Vagina (tissue), 2 donors: ENCODE data around the gene SEMA4A. TPM values are rescaled to one million over a fixed set of nuclear protein-coding genes. Genes with fewer than 3 reads are reported as not detected.

Experiments
- DNase-seq, 2 donors: peaks; one replicate each; pipeline ENCODE4 v3.0.0-alpha.2; 2017; ENCODE audit errors: extremely low spot score in 2 of 2
- H3K27ac ChIP-seq: fragments of 200-600 bp; sonication (generic); one replicate; pipeline ENCODE4 v1.5.1; 2019
- H3K27me3 ChIP-seq: fragments of 200-600 bp; sonication (generic); one replicate; pipeline ENCODE4 v1.5.1; 2019
- H3K36me3 ChIP-seq, 2 donors: fragments of 200-600 bp; sonication (generic); one replicate each; pipeline ENCODE4 v1.5.1; 2017 to 2019
- H3K4me1 ChIP-seq: fragments of 200-600 bp; sonication (generic); one replicate; pipeline ENCODE4 v1.5.1; 2019
- H3K4me3 ChIP-seq, 2 donors: fragments of 200-600 bp; sonication (generic); 1 replicate in 1 of 2; 2 replicates in 1 of 2; pipeline ENCODE4 v1.5.1; 2016 to 2019
- H3K9me3 ChIP-seq: fragments of 200-600 bp; sonication (generic); one replicate; pipeline ENCODE4 v1.5.1; 2019
- POLR2A ChIP-seq, 2 donors: fragments of 450-650 bp; IDR thresholded peaks; one replicate each; pipeline ENCODE4 v1.6.1; 2017; ENCODE audit warnings: antibody characterized with exemption in 2 of 2, mild to moderate bottlenecking in 2 of 2, moderate library complexity in 2 of 2
- POLR2AphosphoS5 ChIP-seq, 2 donors: sonication (generic); formaldehyde crosslinking; IDR thresholded peaks; one replicate each; pipeline ENCODE4 v1.9.0; 2017; ENCODE audit warnings: antibody characterized with exemption in 2 of 2, mild to moderate bottlenecking in 2 of 2, low read depth in 1 of 2; ENCODE audit not compliant: insufficient read depth in 1 of 2
- intact Hi-C: fragments of 100-400 bp; cut with DNase I; formaldehyde crosslinking; loops from one replicate; pipeline ENCODE4 v1.15.1; 2023
- total RNA-seq: library from RNA; depleted of rRNA; stranded (reverse); fragments of >200 nt; gene quantifications from one replicate; pipeline ENCODE4 v1.2.3, GENCODE V29; 2016
- TF ChIP-seq, protein P1 (sequence below), 3 experiments: fragments of 450-650 bp in 2 of 3; fragments of 200-600 bp in 1 of 3; sonication (generic) in 1 of 3; IDR thresholded peaks; one replicate each; pipeline ENCODE4 v1.5.1; 2017 to 2019; ENCODE audit warnings: antibody characterized with exemption in 3 of 3, mild to moderate bottlenecking in 2 of 3, moderate library complexity in 2 of 3

The SEMA4A gene
- total RNA-seq, 1 donor from 2014 or later, result 18.7 TPM

DNA sequence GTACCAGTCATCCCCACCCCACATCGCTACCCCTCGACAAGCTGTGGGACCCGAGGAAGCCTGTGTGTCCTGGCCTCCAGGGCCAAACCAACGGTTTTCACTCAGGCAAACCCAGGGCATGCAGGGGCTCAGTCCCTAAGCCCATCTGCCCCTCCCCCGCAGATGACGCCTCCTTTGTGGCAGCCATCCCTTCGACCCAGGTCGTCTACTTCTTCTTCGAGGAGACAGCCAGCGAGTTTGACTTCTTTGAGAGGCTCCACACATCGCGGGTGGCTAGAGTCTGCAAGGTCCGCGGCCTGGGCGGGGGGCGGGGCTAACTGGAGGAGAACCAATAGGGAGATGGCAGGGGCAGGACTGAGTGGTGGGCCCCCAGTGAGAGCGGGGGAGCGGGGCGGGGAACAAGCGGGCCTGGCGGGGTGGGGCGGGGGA, 7.4 kb downstream of the SEMA4A start:
- no peak for DNase-seq
- intact Hi-C loops, result no loop called here
- Histone ChIP-seq H3K4me1 (peaks cover 18% of the 10 kb centered on the region), H3K36me3 (no peaks in the 10 kb centered on the region), H3K9me3 (no peaks in the 10 kb centered on the region), H3K27me3 (no peaks in the 10 kb centered on the region), H3K4me3 (peak overlapping the region; percentile 52 to 58), H3K27ac (peak overlapping the region; percentile 89)
- TF ChIP-seq POLR2AphosphoS5 (IDR thresholded peaks at IDR 0.05; ENCODE audit: insufficient read depth in 1 of 2, low read depth in 1 of 2) (no peak), POLR2A (IDR thresholded peaks at IDR 0.05) (no peak)
- TF ChIP-seq, protein P1, sequence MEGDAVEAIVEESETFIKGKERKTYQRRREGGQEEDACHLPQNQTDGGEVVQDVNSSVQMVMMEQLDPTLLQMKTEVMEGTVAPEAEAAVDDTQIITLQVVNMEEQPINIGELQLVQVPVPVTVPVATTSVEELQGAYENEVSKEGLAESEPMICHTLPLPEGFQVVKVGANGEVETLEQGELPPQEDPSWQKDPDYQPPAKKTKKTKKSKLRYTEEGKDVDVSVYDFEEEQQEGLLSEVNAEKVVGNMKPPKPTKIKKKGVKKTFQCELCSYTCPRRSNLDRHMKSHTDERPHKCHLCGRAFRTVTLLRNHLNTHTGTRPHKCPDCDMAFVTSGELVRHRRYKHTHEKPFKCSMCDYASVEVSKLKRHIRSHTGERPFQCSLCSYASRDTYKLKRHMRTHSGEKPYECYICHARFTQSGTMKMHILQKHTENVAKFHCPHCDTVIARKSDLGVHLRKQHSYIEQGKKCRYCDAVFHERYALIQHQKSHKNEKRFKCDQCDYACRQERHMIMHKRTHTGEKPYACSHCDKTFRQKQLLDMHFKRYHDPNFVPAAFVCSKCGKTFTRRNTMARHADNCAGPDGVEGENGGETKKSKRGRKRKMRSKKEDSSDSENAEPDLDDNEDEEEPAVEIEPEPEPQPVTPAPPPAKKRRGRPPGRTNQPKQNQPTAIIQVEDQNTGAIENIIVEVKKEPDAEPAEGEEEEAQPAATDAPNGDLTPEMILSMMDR (IDR thresholded peaks at IDR 0.05), result no peak

DNA sequence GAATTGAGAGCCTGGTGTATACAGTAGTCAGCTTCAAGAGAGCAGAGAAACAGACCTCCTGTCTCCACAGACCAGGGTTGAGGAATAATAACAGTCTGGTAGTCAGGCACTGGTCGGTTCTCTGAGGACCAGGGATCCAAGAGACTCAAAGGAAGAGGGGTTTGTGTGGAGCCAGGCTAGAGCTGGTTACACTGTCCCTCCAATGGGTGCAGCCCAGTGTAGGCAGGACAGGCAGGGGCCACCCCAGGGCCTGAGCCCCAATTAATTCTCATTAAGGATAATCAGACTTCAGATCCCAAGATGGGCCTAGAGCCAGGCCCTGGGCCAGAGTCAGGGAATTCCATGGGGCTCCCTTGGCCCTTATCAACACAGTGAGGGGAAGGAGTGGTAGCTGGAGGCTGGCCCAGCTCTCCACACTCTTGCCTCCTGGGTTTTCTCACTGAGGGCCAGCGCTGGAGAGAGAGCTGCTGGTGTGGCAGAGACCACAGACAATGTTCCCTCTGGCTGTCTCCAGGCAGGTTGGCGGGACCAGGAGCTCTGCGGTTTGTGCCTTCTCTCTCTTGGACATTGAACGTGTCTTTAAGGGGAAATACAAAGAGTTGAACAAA, 9.1 kb downstream of the SEMA4A start:
- DNase-seq, result no peak
- Histone ChIP-seq H3K27me3 (no peaks in the 10 kb centered on the region), H3K36me3 (no peaks in the 10 kb centered on the region), H3K9me3 (no peaks in the 10 kb centered on the region), H3K27ac (no peak overlapping the region), H3K4me3 (no peak overlapping the region), H3K4me1 (peaks cover 18% of the 10 kb centered on the region)
- TF ChIP-seq POLR2A (IDR thresholded peaks at IDR 0.05) (no peak), POLR2AphosphoS5 (IDR thresholded peaks at IDR 0.05; ENCODE audit: insufficient read depth in 1 of 2, low read depth in 1 of 2) (no peak)
- TF ChIP-seq, protein P1 (IDR thresholded peaks at IDR 0.05), result no peak
- intact Hi-C loops, result no loop called here

DNA sequence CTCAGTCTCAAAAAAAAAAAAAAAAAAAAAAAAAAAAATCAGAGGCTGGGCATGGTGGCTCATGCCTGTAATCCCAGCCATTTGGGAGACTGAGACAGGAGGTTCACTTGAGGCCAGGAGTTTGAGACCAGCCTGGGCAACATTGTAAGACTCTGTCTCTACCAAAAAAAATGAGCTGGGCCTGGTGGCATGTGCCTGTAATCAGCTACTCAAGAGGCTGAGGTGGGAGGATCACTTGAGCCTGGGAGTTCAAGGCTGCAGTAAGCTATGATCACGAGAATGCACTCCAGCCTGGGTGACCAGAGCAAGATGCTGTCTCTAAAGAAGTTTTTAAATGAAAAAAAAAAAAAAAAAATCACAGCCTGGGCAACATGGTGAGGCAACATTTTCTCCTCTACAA, 10.3 kb downstream of the SEMA4A start:
- no peaks in the 10 kb centered on the region for H3K9me3 ChIP-seq
- TF ChIP-seq POLR2AphosphoS5 (IDR thresholded peaks at IDR 0.05; ENCODE audit: insufficient read depth in 1 of 2, low read depth in 1 of 2) (no peak), POLR2A (IDR thresholded peaks at IDR 0.05) (no peak)
- TF ChIP-seq, protein P1 (IDR thresholded peaks at IDR 0.05), result no peak
- DNase-seq, result no peak

DNA sequence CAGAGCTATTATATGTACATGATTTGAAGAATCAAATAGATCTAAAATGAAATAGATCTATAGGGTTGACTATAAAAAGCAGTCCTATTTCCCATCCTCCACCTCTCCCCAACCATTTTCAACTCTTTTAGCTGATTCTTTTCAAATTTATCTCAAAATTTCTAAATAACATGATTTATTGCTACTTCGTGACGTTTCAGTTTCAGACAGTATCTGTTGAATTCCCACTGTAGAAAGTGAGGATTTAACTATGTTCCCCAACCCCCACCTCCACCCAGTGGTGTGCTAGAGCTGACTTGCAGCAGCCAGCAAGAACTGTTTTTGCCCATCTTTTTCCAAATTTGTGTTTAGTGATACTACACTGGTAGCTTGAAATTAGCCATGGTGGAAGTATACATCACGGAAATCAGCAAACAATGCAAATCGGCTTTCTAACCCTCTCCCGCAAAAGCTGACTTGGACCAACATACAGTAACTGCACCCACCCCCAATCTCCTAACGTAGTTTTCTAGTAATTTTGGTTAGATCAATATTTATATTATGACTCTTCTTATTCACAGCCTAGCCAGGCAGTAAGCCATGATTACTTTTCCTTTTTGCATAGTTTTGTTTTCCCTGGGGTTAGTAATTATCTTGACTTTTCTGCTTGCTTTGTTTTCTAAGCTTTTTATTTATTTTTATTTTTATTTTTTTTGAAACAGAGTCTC, 10.9 kb downstream of the SEMA4A start:
- no peak for DNase-seq
- TF ChIP-seq POLR2AphosphoS5 (IDR thresholded peaks at IDR 0.05; ENCODE audit: insufficient read depth in 1 of 2, low read depth in 1 of 2) (no peak), POLR2A (IDR thresholded peaks at IDR 0.05) (no peak)
- TF ChIP-seq, protein P1 (IDR thresholded peaks at IDR 0.05), result no peak
- intact Hi-C loops, result no loop called here
- H3K27ac ChIP-seq, result no peak overlapping the region
- H3K4me1 ChIP-seq, result peaks cover 18% of the 10 kb centered on the region
- H3K27me3 ChIP-seq, result no peaks in the 10 kb centered on the region
- no peaks in the 10 kb centered on the region for H3K36me3 ChIP-seq
- no peaks in the 10 kb centered on the region for H3K9me3 ChIP-seq
- H3K4me3 ChIP-seq, result no peak overlapping the region

More for the DNA sequence above, 10.3 kb downstream of the SEMA4A start:
- intact Hi-C loops, result no loop called here
- H3K27me3 ChIP-seq, result no peaks in the 10 kb centered on the region
- no peak overlapping the region for H3K27ac ChIP-seq
- H3K36me3 ChIP-seq, result no peaks in the 10 kb centered on the region
- H3K4me1 ChIP-seq, result peaks cover 18% of the 10 kb centered on the region
- H3K4me3 ChIP-seq, result no peak overlapping the region

DNA sequence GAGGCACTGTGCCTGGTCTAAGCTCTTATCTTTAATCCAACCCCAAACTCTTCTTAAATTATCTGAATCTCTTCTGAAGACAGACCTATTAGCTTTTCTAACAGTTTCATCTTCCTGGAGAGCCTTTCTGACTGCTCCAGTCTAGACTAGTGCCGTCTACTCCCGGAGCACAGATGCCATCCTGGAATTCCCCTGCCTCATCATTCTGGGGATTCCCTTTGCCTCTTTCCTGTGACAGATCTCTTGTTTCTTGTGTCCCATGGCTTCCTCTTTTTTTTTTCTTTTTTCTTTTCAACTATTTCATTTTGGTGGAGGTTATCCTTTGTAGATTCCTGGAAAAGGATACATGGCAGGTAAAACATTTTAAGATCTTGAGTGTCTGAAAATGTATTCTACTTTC, 11.7 kb downstream of the SEMA4A start:
- no peaks in the 10 kb centered on the region for H3K27me3 ChIP-seq
- no peaks in the 10 kb centered on the region for H3K9me3 ChIP-seq
- peaks cover 17% of the 10 kb centered on the region for H3K4me1 ChIP-seq
- intact Hi-C loops, result no loop called here
- H3K4me3 ChIP-seq, result no peak overlapping the region
- no peak overlapping the region for H3K27ac ChIP-seq
- TF ChIP-seq POLR2AphosphoS5 (IDR thresholded peaks at IDR 0.05; ENCODE audit: insufficient read depth in 1 of 2, low read depth in 1 of 2), result no peak
- no peak for TF ChIP-seq POLR2A (IDR thresholded peaks at IDR 0.05)
- TF ChIP-seq, protein P1 (IDR thresholded peaks at IDR 0.05), result no peak
- DNase-seq, result no peak
- no peaks in the 10 kb centered on the region for H3K36me3 ChIP-seq
